GM20000 (cell line): ENCODE results near the gene NDUFS6.
"Not testable (repeated sequence)": the region's sequence is repeated elsewhere in the genome, so short reads cannot be mapped to it uniquely, and the experiment has no call there.

Source experiments
- DNase-seq: peaks from one replicate; pipeline ENCODE4 v3.0.0; 2012; ENCODE audit warnings: low spot score
- CTCF ChIP-seq: IDR thresholded peaks from 2 replicates; pipeline ENCODE4 v1.5.1; 2012; ENCODE audit warnings: mild to moderate bottlenecking, control low read depth; ENCODE audit errors: extremely low read depth, missing control alignments

The NDUFS6 gene

GRCh38 chr5:1815071-1815786 is 14.0 kb downstream of the NDUFS6 start:
- no peak for TF ChIP-seq CTCF

GRCh38 chr5:1815881-1816292 is 14.7 kb downstream of the NDUFS6 start:
- no peak for DNase-seq
- TF ChIP-seq CTCF = no peak

More at GRCh38 chr5:1815071-1815786, 14.0 kb downstream of the NDUFS6 start:
- no peak for DNase-seq

GRCh38 chr5:1816495-1817089 is 15.4 kb downstream of the NDUFS6 start:
- not testable (repeated sequence) for DNase-seq

GRCh38 chr5:1817261-1818043 is 16.2 kb downstream of the NDUFS6 start:
- TF ChIP-seq CTCF = no peak
- no peak for DNase-seq

GRCh38 chr5:1818784-1819183 is 17.6 kb downstream of the NDUFS6 start:
- DNase-seq = no peak
- no peak for TF ChIP-seq CTCF

GRCh38 chr5:1819458-1819857 is 18.3 kb downstream of the NDUFS6 start:
- TF ChIP-seq CTCF = no peak
- no peak for DNase-seq

GRCh38 chr5:1820381-1820780 is 19.2 kb downstream of the NDUFS6 start:
- no peak for DNase-seq
- TF ChIP-seq CTCF = no peak

- no peak for DNase-seq
- TF ChIP-seq CTCF = no peak
Measured at GRCh38 chr5:1820926-1821325, 19.7 kb downstream of the NDUFS6 start.
